ENCODE data around the gene PAOX.

Gene PAOX

DNA sequence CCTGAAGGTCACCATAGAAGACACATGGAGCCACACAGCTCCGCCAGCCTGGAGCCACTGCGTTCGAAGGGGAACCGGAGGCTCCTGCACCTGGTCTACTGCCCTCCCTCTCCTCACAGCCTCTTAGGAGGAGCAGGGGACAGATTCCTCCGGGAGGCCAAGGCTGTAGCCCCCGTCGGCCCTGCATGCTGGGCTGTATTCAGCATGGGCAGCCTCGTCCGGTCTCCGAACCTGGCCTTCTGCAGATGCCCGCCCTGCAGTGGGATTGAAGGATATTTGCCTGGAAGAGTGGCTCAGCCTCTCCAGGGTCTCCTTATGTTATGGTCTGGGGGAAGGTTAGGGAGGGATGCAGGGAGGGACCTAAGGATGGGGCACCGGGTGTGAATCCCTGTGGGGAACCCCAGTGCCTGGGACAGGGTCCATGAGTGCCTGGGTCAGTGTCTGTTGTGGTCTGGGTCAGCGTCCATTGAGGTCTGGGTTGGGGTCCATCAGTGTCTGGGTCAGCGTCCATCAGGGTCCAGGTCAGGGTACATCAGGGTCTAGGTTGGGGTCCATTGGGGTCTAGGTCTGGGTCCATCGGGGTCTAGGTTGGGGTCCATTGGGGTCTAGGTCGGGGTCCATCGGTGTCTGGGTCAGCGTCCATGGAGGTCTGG is 61.7 kb downstream of the PAOX start:
- DNase-seq: no peak
